ENCODE results near the gene NUMBL. TPM values are rescaled to one million over a fixed set of nuclear protein-coding genes. Genes with fewer than 3 reads are reported as not detected.

NUMBL gene
- polyA plus RNA-seq, 2 of the 4 experiments (the other 2 are of a cell fraction) = 21.1 to 28.7 TPM

DNA sequence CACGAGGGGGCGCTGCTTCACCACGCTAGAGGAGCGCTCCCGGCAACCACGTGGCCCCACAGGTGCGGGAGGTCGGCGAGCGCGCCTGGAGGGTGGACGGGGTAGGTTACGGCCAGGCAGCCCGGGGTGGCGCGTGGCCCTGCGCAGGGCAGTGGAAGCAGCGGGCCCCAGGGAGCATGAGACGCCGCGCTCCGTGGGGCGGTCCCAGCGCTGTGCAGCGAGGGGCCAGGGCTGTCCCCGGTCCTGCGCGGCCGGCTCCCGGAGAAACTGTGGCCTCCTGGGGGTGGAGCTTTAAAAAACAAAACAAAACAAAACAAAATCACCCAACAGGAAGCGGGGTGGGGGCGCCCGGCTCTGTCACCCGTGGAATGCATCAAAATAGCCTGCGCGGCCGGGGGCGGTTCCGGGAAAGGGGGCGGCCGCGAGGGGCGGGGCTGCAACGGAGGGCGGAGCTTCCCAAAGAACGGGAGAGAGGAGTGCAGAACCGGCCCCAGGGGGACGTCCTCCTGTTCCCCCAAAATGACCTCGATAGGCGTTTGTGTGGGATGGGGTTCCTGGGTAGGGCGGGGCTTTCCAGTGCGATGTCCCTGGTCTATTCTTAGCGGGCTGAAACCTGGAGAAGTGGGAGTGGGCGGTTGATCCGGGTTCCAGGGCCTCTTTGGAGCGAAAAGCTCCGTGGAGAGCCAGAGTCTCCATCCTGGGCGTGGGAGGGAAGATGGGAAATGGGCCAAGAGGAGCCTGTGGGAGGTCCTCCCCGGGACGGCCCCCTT, 27.3 kb downstream of the NUMBL start:
- peak; percentile 79 to 87 for ATAC-seq
- ChIA-PET POLR2A (interaction anchor here (0.8 to 2.9 kb wide), 16 partner anchors 9 to 600 kb away, joined by 3 to 19 read pairs (median 8); partner anchors contain the start of genes ACTMAP, COQ8B, EGLN2 and ITPKC), CTCF (interaction anchor here (0.6 to 16.6 kb wide), 95 partner anchors 10 to 659 kb away, joined by 3 to 178 read pairs (median 4); partner anchors contain the start of genes ACTMAP, COQ8B, EGLN2 and ITPKC)
- peak overlapping the region; percentile 81 to 83 for H3K27ac ChIP-seq
- peaks cover 39% of the 10 kb centered on the region for H3K4me1 ChIP-seq
- DNase-seq (ENCODE audit: low read depth in 1 of 2, low spot score in 1 of 2) = peak; percentile 95 to 97
- 1% methylated on average over 54 of the region's 60 CpGs for WGBS (ENCODE audit: missing lambda C conversion rate)
- peak overlapping the region; percentile 80 for H3K4me2 ChIP-seq
- peak overlapping the region; percentile 57 for H3K4me3 ChIP-seq
- peak; percentile 94 for FAIRE-seq
- H3K9me3 ChIP-seq = no peaks in the 10 kb centered on the region
- peak; percentile 92 for TF ChIP-seq PHF8 (IDR thresholded peaks at IDR 0.05; ENCODE audit: borderline replicate concordance, low read depth)
- TF ChIP-seq RCOR1 (IDR thresholded peaks at IDR 0.05; ENCODE audit: low read depth, low read length) = no peak
- TF ChIP-seq ESRRA (IDR thresholded peaks at IDR 0.05; ENCODE audit: borderline replicate concordance, low read length) = 0 out of 2 replicates have a peak, but pooled peaks have one; percentile 56
- peak; percentile 63; the same call in 1 of the 2 replicates for TF ChIP-seq GATA3 (IDR thresholded peaks at IDR 0.05; ENCODE audit: borderline replicate concordance)
- TF ChIP-seq TP53 (CRISPR knock-in tag; IDR thresholded peaks at IDR 0.05) = 0 out of 2 replicates have a peak, but pooled peaks have one; percentile 44
- TF ChIP-seq MAZ (IDR thresholded peaks at IDR 0.05; ENCODE audit: borderline replicate concordance, low read depth, low read length) = 0 out of 2 replicates have a peak, but pooled peaks have one; percentile 68
- no peak for TF ChIP-seq EHMT2 (IDR thresholded peaks at IDR 0.05; ENCODE audit: low read depth)
- no peak for TF ChIP-seq ZNF302 (CRISPR knock-in tag; IDR thresholded peaks at IDR 0.05)
- TF ChIP-seq, protein P1, sequence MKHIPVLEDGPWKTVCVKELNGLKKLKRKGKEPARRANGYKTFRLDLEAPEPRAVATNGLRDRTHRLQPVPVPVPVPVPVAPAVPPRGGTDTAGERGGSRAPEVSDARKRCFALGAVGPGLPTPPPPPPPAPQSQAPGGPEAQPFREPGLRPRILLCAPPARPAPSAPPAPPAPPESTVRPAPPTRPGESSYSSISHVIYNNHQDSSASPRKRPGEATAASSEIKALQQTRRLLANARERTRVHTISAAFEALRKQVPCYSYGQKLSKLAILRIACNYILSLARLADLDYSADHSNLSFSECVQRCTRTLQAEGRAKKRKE (CRISPR knock-in tag; IDR thresholded peaks at IDR 0.05; ENCODE audit: low read depth) = peak; percentile 66; the same call in 1 of the 2 replicates
- TF ChIP-seq MAFK (IDR thresholded peaks at IDR 0.05; ENCODE audit: partially characterized antibody) = peak; percentile 1
- TF ChIP-seq, protein P2, sequence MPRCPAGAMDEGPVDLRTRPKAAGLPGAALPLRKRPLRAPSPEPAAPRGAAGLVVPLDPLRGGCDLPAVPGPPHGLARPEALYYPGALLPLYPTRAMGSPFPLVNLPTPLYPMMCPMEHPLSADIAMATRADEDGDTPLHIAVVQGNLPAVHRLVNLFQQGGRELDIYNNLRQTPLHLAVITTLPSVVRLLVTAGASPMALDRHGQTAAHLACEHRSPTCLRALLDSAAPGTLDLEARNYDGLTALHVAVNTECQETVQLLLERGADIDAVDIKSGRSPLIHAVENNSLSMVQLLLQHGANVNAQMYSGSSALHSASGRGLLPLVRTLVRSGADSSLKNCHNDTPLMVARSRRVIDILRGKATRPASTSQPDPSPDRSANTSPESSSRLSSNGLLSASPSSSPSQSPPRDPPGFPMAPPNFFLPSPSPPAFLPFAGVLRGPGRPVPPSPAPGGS (IDR thresholded peaks at IDR 0.05) = peak; percentile 50; the same call in 1 of the 3 replicates
- peak; percentile 99 for TF ChIP-seq SMC3 (IDR thresholded peaks at IDR 0.05)
- TF ChIP-seq MYC (IDR thresholded peaks at IDR 0.05; ENCODE audit: borderline replicate concordance, low read length) = peak; percentile 100
- TF ChIP-seq HOXA7 (CRISPR knock-in tag; IDR thresholded peaks at IDR 0.05) = no peak
- TF ChIP-seq FOSL2 (IDR thresholded peaks at IDR 0.05) = no peak
- TF ChIP-seq FOSL2 (CRISPR knock-in tag; IDR thresholded peaks at IDR 0.05) = no peak
- no peak for TF ChIP-seq CEBPB (IDR thresholded peaks at IDR 0.05)
- TF ChIP-seq RFX5 (IDR thresholded peaks at IDR 0.05) = peak; percentile 67; the same call in 1 of the 2 replicates
- peak; percentile 64 to 67; a peak in 2 of 5 replicates for TF ChIP-seq JUN (IDR thresholded peaks at IDR 0.05)
- TF ChIP-seq, protein P3, sequence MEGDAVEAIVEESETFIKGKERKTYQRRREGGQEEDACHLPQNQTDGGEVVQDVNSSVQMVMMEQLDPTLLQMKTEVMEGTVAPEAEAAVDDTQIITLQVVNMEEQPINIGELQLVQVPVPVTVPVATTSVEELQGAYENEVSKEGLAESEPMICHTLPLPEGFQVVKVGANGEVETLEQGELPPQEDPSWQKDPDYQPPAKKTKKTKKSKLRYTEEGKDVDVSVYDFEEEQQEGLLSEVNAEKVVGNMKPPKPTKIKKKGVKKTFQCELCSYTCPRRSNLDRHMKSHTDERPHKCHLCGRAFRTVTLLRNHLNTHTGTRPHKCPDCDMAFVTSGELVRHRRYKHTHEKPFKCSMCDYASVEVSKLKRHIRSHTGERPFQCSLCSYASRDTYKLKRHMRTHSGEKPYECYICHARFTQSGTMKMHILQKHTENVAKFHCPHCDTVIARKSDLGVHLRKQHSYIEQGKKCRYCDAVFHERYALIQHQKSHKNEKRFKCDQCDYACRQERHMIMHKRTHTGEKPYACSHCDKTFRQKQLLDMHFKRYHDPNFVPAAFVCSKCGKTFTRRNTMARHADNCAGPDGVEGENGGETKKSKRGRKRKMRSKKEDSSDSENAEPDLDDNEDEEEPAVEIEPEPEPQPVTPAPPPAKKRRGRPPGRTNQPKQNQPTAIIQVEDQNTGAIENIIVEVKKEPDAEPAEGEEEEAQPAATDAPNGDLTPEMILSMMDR (IDR thresholded peaks at IDR 0.05) = peak; percentile 100
- TF ChIP-seq RAD21 (conservative IDR thresholded peaks at IDR 0.05 in 1 of 2, IDR thresholded peaks at IDR 0.05 in 1 of 2) = peak; percentile 100
- TF ChIP-seq FOSB (CRISPR knock-in tag; IDR thresholded peaks at IDR 0.05) = no peak
- no peak for TF ChIP-seq EP300 (IDR thresholded peaks at IDR 0.05)
- TF ChIP-seq, protein P4, sequence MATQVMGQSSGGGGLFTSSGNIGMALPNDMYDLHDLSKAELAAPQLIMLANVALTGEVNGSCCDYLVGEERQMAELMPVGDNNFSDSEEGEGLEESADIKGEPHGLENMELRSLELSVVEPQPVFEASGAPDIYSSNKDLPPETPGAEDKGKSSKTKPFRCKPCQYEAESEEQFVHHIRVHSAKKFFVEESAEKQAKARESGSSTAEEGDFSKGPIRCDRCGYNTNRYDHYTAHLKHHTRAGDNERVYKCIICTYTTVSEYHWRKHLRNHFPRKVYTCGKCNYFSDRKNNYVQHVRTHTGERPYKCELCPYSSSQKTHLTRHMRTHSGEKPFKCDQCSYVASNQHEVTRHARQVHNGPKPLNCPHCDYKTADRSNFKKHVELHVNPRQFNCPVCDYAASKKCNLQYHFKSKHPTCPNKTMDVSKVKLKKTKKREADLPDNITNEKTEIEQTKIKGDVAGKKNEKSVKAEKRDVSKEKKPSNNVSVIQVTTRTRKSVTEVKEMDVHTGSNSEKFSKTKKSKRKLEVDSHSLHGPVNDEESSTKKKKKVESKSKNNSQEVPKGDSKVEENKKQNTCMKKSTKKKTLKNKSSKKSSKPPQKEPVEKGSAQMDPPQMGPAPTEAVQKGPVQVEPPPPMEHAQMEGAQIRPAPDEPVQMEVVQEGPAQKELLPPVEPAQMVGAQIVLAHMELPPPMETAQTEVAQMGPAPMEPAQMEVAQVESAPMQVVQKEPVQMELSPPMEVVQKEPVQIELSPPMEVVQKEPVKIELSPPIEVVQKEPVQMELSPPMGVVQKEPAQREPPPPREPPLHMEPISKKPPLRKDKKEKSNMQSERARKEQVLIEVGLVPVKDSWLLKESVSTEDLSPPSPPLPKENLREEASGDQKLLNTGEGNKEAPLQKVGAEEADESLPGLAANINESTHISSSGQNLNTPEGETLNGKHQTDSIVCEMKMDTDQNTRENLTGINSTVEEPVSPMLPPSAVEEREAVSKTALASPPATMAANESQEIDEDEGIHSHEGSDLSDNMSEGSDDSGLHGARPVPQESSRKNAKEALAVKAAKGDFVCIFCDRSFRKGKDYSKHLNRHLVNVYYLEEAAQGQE (IDR thresholded peaks at IDR 0.05) = peak; percentile 49
- TF ChIP-seq, protein P5, sequence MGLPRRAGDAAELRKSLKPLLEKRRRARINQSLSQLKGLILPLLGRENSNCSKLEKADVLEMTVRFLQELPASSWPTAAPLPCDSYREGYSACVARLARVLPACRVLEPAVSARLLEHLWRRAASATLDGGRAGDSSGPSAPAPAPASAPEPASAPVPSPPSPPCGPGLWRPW (IDR thresholded peaks at IDR 0.05) = no peak
- TF ChIP-seq RNF2 (IDR thresholded peaks at IDR 0.05; ENCODE audit: borderline replicate concordance, low read depth) = peak; percentile 80; the same call in 1 of the 2 replicates
- no peak for TF ChIP-seq HDAC2 (IDR thresholded peaks at IDR 0.05)
- TF ChIP-seq, protein P6, sequence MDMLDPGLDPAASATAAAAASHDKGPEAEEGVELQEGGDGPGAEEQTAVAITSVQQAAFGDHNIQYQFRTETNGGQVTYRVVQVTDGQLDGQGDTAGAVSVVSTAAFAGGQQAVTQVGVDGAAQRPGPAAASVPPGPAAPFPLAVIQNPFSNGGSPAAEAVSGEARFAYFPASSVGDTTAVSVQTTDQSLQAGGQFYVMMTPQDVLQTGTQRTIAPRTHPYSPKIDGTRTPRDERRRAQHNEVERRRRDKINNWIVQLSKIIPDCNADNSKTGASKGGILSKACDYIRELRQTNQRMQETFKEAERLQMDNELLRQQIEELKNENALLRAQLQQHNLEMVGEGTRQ (IDR thresholded peaks at IDR 0.05) = peak; percentile 94

All from A549 (cell line).